ENCODE measurements around the gene ERFE.
A peak's percentile ranks its signal among the peaks of the same experiment; 100 is the strongest.

The ERFE gene

GRCh38 chr2:238132463-238133450, 26.0 kb upstream of the ERFE start:
- no peak for TF ChIP-seq CTCF (IDR thresholded peaks at IDR 0.05; ENCODE audit: low read depth, low read length, missing control alignments)
- no peaks in the 10 kb centered on the region for H3K36me3 ChIP-seq (replicated peaks)
- no peak for DNase-seq
- H3K27me3 ChIP-seq (replicated peaks): no peaks in the 10 kb centered on the region
- in situ Hi-C loops (cut with HindIII; ENCODE audit: low pct_ligation_motif_present, low sequenced_read_pairs): no loop called here
- no peak overlapping the region for H3K4me3 ChIP-seq (ENCODE audit: low read depth, low read length)
- H3K27ac ChIP-seq: no peak overlapping the region

GRCh38 chr2:238133499-238134392, 25.0 kb upstream of the ERFE start:
- TF ChIP-seq CTCF (IDR thresholded peaks at IDR 0.05; ENCODE audit: low read depth, low read length, missing control alignments): no peak
- no peaks in the 10 kb centered on the region for H3K27me3 ChIP-seq (replicated peaks)
- no peak overlapping the region for H3K4me3 ChIP-seq (ENCODE audit: low read depth, low read length)
- no peaks in the 10 kb centered on the region for H3K36me3 ChIP-seq (replicated peaks)
- H3K27ac ChIP-seq: no peak overlapping the region
- DNase-seq: no peak
- in situ Hi-C loops (cut with HindIII; ENCODE audit: low pct_ligation_motif_present, low sequenced_read_pairs): no loop called here

GRCh38 chr2:238134393-238134785, 24.4 kb upstream of the ERFE start:
- DNase-seq: no peak
- TF ChIP-seq CTCF (IDR thresholded peaks at IDR 0.05; ENCODE audit: low read depth, low read length, missing control alignments): no peak
- H3K36me3 ChIP-seq (replicated peaks): no peaks in the 10 kb centered on the region
- H3K27ac ChIP-seq: no peak overlapping the region
- H3K4me3 ChIP-seq (ENCODE audit: low read depth, low read length): no peak overlapping the region
- in situ Hi-C loops (cut with HindIII; ENCODE audit: low pct_ligation_motif_present, low sequenced_read_pairs): no loop called here
- no peaks in the 10 kb centered on the region for H3K27me3 ChIP-seq (replicated peaks)

- Histone ChIP-seq H3K36me3 (replicated peaks) (no peaks in the 10 kb centered on the region), H3K4me3 (ENCODE audit: low read depth, low read length) (no peak overlapping the region), H3K27ac (no peak overlapping the region), H3K27me3 (replicated peaks) (no peaks in the 10 kb centered on the region)
- no peak for TF ChIP-seq CTCF (IDR thresholded peaks at IDR 0.05; ENCODE audit: low read depth, low read length, missing control alignments)
- DNase-seq: no peak
- in situ Hi-C loops (cut with HindIII; ENCODE audit: low pct_ligation_motif_present, low sequenced_read_pairs): no loop called here
Observed at GRCh38 chr2:238135601-238136150, 23.1 kb upstream of the ERFE start.

GRCh38 chr2:238136820-238137537, 21.8 kb upstream of the ERFE start:
- TF ChIP-seq CTCF (IDR thresholded peaks at IDR 0.05; ENCODE audit: low read depth, low read length, missing control alignments): no peak
- in situ Hi-C loops (cut with HindIII; ENCODE audit: low pct_ligation_motif_present, low sequenced_read_pairs): no loop called here
- Histone ChIP-seq H3K36me3 (replicated peaks) (no peaks in the 10 kb centered on the region), H3K27me3 (replicated peaks) (no peaks in the 10 kb centered on the region), H3K27ac (no peak overlapping the region), H3K4me3 (ENCODE audit: low read depth, low read length) (no peak overlapping the region)
- peak; percentile 59 for DNase-seq
